Activated CD4-positive, alpha-beta T cell treated with anti-CD3 and anti-CD28 coated beads, Interleukin-2, amount 50 U/mL, for 16 hours (primary cell): Measurements from ENCODE around the gene FRMD5.
A peak's percentile ranks its signal among the peaks of the same experiment; 100 is the strongest.
"Not testable (repeated sequence)": the region's sequence is repeated elsewhere in the genome, so short reads cannot be mapped to it uniquely, and the experiment has no call there.

Experiments used
- DNase-seq: peaks from one replicate; pipeline ENCODE4 v3.0.0-alpha.2; 2020

FRMD5 gene

GRCh38 chr15:43826508-43827341 is 368.3 kb downstream of the FRMD5 start, which contains the start of gene WDR76:
Gene WDR76, plus strand, starts transcription at chr15:43827002. Its CDS starts 31 bp downstream, at chr15:43827033.
- peak; percentile 91 for DNase-seq

- no peak for DNase-seq
These were observed 369.0 kb downstream of the FRMD5 start for GRCh38 chr15:43826029-43826507.

GRCh38 chr15:43825305-43825704 is 369.8 kb downstream of the FRMD5 start:
- not testable (repeated sequence) for DNase-seq

- DNase-seq = peak; percentile 96
These were observed 370.5 kb downstream of the FRMD5 start, which contains the start of gene MFAP1 for GRCh38 chr15:43824302-43825246. Gene MFAP1, minus strand, starts transcription at chr15:43824690. Its CDS starts 121 bp downstream, at chr15:43824569.

GRCh38 chr15:43821505-43821904 is 373.6 kb downstream of the FRMD5 start:
- no peak for DNase-seq
